Breast epithelium (tissue), 4 donors: ENCODE data around the gene KRT5. TPM values are rescaled to one million over a fixed set of nuclear protein-coding genes. Genes with fewer than 3 reads are reported as not detected.

Experiments
- DNase-seq, 2 donors: peaks; one replicate each; pipeline ENCODE4 v3.0.0-alpha.2; 2019; ENCODE audit warnings: low spot score in 2 of 2
- H3K27ac ChIP-seq, 2 donors: fragments of 200-600 bp; sonication (generic) in 1 of 2; one replicate each; pipeline ENCODE4 v1.5.1; 2016 to 2019; ENCODE audit warnings: mild to moderate bottlenecking in 1 of 2
- H3K27me3 ChIP-seq, 2 donors: fragments of 200-600 bp; sonication (generic) in 1 of 2; one replicate each; pipeline versions ENCODE4 v1.5.1 to v1.6.0; 2017 to 2019; ENCODE audit warnings: control low read depth in 1 of 2, mild to moderate bottlenecking in 1 of 2
- H3K36me3 ChIP-seq: fragments of 200-600 bp; one replicate; pipeline ENCODE4 v1.5.1; 2019
- H3K4me1 ChIP-seq, 2 donors: fragments of 200-600 bp; sonication (generic); one replicate each; pipeline ENCODE4 v1.5.1; 2016 to 2019; ENCODE audit warnings: control low read depth in 1 of 2
- H3K4me3 ChIP-seq, 3 donors: fragments of 200-600 bp; sonication (generic); 1 replicate in 2 of 3; 2 replicates in 1 of 3; pipeline ENCODE4 v1.5.1; 2016 to 2019; ENCODE audit warnings: mild to moderate bottlenecking in 3 of 3, moderate library complexity in 2 of 3
- H3K9me3 ChIP-seq, 2 donors: fragments of 200-600 bp; sonication (generic) in 1 of 2; one replicate each; pipeline ENCODE4 v1.5.1; 2016 to 2019; ENCODE audit warnings: control low read depth in 1 of 2
- POLR2A ChIP-seq: fragments of 450-650 bp; IDR thresholded peaks from one replicate; pipeline ENCODE4 v1.6.1; 2016; ENCODE audit warnings: antibody characterized with exemption, mild to moderate bottlenecking, moderate library complexity
- POLR2AphosphoS5 ChIP-seq, 3 donors: sonication (generic); formaldehyde crosslinking; IDR thresholded peaks; one replicate each; pipeline ENCODE4 v1.6.1; 2017; ENCODE audit warnings: antibody characterized with exemption in 3 of 3
- intact Hi-C: fragments of 100-400 bp; cut with DNase I; formaldehyde crosslinking; loops from one replicate; pipeline ENCODE4 v1.15.1; 2023; ENCODE audit warnings: low total_unique reads
- total RNA-seq, 3 donors: library from RNA; depleted of rRNA; stranded (reverse); fragments of >200 nt; gene quantifications; one replicate each; pipeline ENCODE4 v1.1.0, GENCODE V29; 2016
- TF ChIP-seq, protein P1 (sequence below), 3 donors: fragments of 450-650 bp; IDR thresholded peaks; one replicate each; pipeline ENCODE4 v1.5.1; 2016 to 2017; ENCODE audit warnings: antibody characterized with exemption in 3 of 3, mild to moderate bottlenecking in 3 of 3, moderate library complexity in 3 of 3

The KRT5 gene
- total RNA-seq, 3 donors from 2014 or later, result 4.3 to 464 (median 413) TPM

GRCh38 chr12:52487211-52487610, 33.0 kb downstream of the KRT5 start:
- H3K4me3 ChIP-seq, result no peak overlapping the region
- TF ChIP-seq POLR2A (no peak), POLR2AphosphoS5 (IDR thresholded peaks at IDR 0.05) (no peak)
- TF ChIP-seq, protein P1, sequence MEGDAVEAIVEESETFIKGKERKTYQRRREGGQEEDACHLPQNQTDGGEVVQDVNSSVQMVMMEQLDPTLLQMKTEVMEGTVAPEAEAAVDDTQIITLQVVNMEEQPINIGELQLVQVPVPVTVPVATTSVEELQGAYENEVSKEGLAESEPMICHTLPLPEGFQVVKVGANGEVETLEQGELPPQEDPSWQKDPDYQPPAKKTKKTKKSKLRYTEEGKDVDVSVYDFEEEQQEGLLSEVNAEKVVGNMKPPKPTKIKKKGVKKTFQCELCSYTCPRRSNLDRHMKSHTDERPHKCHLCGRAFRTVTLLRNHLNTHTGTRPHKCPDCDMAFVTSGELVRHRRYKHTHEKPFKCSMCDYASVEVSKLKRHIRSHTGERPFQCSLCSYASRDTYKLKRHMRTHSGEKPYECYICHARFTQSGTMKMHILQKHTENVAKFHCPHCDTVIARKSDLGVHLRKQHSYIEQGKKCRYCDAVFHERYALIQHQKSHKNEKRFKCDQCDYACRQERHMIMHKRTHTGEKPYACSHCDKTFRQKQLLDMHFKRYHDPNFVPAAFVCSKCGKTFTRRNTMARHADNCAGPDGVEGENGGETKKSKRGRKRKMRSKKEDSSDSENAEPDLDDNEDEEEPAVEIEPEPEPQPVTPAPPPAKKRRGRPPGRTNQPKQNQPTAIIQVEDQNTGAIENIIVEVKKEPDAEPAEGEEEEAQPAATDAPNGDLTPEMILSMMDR (IDR thresholded peaks at IDR 0.05), result no peak
- intact Hi-C loops, result no loop called here
- H3K36me3 ChIP-seq, result no peaks in the 10 kb centered on the region
- no peak overlapping the region for H3K27ac ChIP-seq
- no peak for DNase-seq
- H3K27me3 ChIP-seq, result peaks cover 0 to 5% of the 10 kb centered on the region in 2 donors
- H3K9me3 ChIP-seq, result no peaks in the 10 kb centered on the region
- no peaks in the 10 kb centered on the region for H3K4me1 ChIP-seq

DNA sequence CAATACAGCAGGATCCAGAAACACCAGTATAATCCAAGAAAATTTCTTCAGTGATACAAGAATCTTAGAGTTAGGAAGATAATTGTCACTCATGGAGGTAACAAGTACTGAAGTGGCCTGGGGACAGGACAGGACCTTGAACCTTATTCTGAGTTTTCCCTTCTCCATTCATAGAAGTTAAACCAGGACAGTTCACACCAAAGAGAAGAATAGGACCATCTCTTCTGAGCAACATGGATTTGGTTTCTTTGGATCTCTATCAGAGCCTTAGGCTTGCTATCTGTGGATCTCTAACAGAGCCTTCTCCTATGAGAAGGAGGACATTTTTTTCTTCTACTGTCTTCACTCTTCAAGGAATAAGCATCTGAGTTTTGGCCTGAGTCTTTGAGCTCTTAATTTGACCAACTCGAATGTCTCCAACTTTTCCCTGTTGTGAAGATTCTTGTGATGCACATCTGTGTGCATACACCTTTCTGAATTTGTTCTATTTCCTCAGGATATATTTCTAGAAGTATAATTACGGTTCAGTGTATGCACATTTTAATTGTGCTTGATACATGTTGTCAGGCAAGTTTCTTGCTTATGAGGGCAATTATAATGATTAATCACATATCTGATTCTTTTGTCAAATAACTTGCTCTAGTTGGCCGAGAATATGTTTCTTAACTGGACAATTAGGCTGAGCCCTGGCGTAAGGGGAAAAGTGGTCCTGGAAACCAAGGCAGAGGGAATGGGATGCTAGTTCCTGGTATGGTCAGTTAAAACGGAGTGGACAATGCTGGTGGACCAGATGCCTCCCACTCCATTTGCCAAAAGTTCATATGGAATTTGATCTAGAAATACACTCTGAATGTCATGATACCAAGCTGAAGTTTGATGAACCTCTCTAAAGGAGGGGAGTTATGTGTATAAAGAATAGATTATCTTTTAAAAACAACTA, 33.8 kb downstream of the KRT5 start:
- H3K27ac ChIP-seq, result no peak overlapping the region
- H3K4me3 ChIP-seq, result no peak overlapping the region
- TF ChIP-seq POLR2A (no peak), POLR2AphosphoS5 (IDR thresholded peaks at IDR 0.05) (no peak)
- TF ChIP-seq, protein P1 (IDR thresholded peaks at IDR 0.05), result no peak
- no peaks in the 10 kb centered on the region for H3K36me3 ChIP-seq
- no peaks in the 10 kb centered on the region for H3K9me3 ChIP-seq
- no peak for DNase-seq
- intact Hi-C loops, result no loop called here
- H3K4me1 ChIP-seq, result no peaks in the 10 kb centered on the region
- peaks cover 0 to 4% of the 10 kb centered on the region in 2 donors for H3K27me3 ChIP-seq

DNA sequence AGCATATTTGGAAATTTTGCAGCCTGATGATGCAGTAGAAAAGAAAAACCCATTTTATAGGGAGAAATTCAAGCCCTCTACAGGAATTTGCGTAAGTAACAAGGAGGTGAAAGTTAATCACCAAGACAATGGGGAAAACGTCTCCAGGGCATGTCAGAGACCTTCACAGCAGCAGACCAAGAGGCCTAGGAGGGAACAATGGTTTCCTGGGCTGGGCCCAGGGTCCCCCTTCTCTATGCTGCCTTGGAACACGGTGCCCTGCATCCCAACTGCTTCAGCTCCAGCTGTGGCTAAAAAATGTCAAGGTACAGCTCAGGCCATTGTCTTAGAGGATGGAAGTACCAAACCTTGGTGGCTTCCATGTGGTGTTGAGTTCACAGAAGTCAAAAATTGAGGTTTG, 40.1 kb downstream of the KRT5 start:
- no peak for DNase-seq
- Histone ChIP-seq H3K9me3 (no peaks in the 10 kb centered on the region), H3K36me3 (no peaks in the 10 kb centered on the region), H3K27ac (no peak overlapping the region), H3K27me3 (no peaks in the 10 kb centered on the region), H3K4me1 (no peaks in the 10 kb centered on the region), H3K4me3 (no peak overlapping the region)
- TF ChIP-seq POLR2AphosphoS5 (IDR thresholded peaks at IDR 0.05) (no peak), POLR2A (no peak)
- TF ChIP-seq, protein P1 (IDR thresholded peaks at IDR 0.05), result no peak
- intact Hi-C loops, result no loop called here

DNA sequence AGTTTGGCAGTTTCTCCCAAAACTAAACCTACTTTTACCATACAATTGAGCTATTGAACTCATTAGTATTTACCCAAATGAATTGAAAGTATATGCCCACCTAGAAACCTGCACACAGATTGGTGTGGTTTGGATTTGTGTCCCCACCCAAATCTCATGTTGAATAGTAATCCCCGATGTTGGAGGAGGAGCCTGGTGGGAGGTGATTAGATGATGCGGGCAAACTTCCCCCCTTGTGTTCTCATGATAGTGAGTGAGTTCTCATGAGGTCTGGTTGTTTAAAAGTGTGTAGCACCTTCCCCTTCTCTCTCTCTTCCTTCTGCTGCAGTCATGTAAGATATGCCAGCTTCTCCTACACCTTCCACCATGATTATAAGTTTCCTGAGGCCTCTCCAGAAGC, 42.5 kb downstream of the KRT5 start:
- H3K4me1 ChIP-seq, result no peaks in the 10 kb centered on the region
- H3K4me3 ChIP-seq, result no peak overlapping the region
- no peaks in the 10 kb centered on the region for H3K9me3 ChIP-seq
- no peaks in the 10 kb centered on the region for H3K27me3 ChIP-seq
- DNase-seq, result no peak
- no peak overlapping the region for H3K27ac ChIP-seq
- no peaks in the 10 kb centered on the region for H3K36me3 ChIP-seq
- TF ChIP-seq POLR2AphosphoS5 (IDR thresholded peaks at IDR 0.05) (no peak), POLR2A (no peak)
- TF ChIP-seq, protein P1 (IDR thresholded peaks at IDR 0.05), result no peak
- intact Hi-C loops, result no loop called here

GRCh38 chr12:52474212-52474611, 46.0 kb downstream of the KRT5 start:
- TF ChIP-seq POLR2A (no peak), POLR2AphosphoS5 (IDR thresholded peaks at IDR 0.05) (no peak)
- TF ChIP-seq, protein P1 (IDR thresholded peaks at IDR 0.05), result no peak

More at GRCh38 chr12:52474212-52474611, 46.0 kb downstream of the KRT5 start:
- Histone ChIP-seq H3K4me3 (no peak overlapping the region), H3K4me1 (no peaks in the 10 kb centered on the region), H3K27me3 (no peaks in the 10 kb centered on the region), H3K36me3 (no peaks in the 10 kb centered on the region), H3K9me3 (no peaks in the 10 kb centered on the region), H3K27ac (no peak overlapping the region)
- intact Hi-C loops, result no loop called here
- DNase-seq, result no peak
